GM12875 (cell line): Measurements from ENCODE around the gene KLHL35.

ENCODE experiments used
- H3K4me3 ChIP-seq: one replicate; pipeline ENCODE4 v1.5.1; 2011; ENCODE audit warnings: low read depth, low read length, control low read depth
- TF ChIP-seq, protein P1 (sequence below): IDR thresholded peaks from 2 replicates; pipeline ENCODE4 v1.5.1; 2011; ENCODE audit warnings: low read depth, mild to moderate bottlenecking, control low read depth, inconsistent platforms, low read length, moderate library complexity, borderline replicate concordance; ENCODE audit not compliant: insufficient read depth

KLHL35 gene

DNA sequence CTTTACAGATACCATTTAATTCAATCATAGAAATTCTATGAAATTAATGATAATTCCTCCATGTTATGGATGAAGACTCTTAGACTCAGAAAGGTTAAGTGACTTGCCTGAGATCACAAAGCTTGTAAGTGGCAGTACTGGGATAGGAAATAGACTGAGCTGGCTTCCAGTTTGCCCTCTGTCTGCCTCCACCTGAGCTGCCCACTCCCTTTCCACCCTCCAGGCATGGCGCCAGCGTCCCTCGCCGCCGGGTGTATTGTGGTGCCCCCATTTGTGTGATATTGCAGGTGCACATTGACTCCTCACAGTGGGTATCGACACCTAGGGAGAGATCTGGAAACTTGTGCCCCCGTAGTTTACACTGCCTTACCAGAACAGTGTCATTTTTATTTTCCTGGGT, 43.1 kb downstream of the KLHL35 start:
- TF ChIP-seq, protein P1, sequence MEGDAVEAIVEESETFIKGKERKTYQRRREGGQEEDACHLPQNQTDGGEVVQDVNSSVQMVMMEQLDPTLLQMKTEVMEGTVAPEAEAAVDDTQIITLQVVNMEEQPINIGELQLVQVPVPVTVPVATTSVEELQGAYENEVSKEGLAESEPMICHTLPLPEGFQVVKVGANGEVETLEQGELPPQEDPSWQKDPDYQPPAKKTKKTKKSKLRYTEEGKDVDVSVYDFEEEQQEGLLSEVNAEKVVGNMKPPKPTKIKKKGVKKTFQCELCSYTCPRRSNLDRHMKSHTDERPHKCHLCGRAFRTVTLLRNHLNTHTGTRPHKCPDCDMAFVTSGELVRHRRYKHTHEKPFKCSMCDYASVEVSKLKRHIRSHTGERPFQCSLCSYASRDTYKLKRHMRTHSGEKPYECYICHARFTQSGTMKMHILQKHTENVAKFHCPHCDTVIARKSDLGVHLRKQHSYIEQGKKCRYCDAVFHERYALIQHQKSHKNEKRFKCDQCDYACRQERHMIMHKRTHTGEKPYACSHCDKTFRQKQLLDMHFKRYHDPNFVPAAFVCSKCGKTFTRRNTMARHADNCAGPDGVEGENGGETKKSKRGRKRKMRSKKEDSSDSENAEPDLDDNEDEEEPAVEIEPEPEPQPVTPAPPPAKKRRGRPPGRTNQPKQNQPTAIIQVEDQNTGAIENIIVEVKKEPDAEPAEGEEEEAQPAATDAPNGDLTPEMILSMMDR = no peak
- no peak overlapping the region for H3K4me3 ChIP-seq

DNA sequence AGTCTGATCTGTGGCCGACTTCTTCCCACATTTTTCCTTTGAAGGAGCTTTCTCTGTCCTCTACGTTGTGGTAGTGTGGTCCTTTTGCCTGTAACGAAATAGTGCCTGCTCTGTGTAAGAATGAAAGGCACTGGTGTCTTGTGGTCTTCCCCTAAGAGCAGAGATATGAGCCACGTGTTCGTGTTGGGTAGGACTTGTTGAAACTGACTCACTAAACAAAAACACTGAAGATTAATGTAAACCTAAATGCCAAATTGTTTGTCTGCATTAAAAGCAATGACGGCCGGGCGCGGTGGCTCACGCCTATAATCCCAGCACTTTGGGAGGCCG, 43.8 kb downstream of the KLHL35 start:
- TF ChIP-seq, protein P1 = no peak
- no peak overlapping the region for H3K4me3 ChIP-seq

GRCh38 chr11:75388386-75389275, 44.4 kb downstream of the KLHL35 start:
- TF ChIP-seq, protein P1 = peak; percentile 71
- no peak overlapping the region for H3K4me3 ChIP-seq

DNA sequence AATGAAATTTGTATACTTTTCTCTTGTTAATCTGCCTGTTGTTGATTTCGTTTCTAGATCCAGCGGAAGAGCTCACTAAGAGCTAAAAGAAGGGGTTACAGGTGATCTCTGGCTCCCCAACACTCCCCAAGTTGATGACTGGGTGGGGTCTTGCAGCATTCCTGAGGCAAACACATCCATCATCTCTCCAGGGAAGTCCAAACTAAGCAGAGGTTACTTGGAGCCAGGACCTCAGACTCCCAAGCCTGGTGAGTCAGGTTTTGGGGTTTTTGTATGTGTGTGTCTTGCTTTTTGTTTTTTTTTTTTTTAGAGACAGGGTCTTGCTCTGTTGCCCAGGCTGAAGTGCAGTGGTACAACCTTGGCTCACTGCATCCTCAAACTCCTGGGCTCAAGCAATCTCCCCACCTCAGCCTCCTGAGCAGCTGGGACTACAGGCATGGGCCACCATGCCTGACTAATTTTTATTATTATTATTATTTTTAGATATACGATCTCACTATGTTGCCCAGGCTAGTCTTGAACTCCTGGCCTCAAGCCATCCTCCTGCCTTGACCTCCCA, 45.2 kb downstream of the KLHL35 start:
- TF ChIP-seq, protein P1 = no peak
- H3K4me3 ChIP-seq = no peak overlapping the region

DNA sequence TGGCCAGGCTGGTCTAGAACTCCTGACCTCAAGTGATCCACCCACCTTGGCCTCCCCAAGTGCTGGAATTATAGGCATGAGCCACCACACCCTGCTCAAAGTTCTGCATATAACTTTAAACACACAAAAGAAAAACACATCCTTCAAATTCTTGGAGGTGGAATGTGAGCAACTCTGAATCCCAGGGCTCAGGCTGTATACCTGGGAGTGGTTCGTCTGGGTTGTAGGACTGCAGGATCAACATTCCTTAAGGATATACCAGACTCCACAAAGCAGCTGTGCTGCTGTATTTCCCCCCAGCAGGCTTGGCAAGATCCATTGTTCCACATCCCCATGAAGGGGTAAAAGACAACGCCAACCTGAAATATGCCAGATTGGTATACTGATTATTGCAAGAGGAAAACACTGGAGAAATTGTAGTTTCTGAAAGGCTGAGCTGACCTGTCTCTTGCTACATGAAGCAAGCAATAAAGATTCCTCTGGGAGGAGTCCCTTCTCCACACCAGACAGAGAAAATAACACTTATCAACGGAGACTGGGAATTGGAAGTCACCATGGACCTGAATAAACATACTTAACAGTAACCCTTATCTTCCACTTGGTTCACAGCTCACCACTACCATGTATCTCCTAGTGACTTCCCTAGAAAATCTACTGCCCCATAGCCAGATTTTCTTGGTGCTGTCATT, 45.9 kb downstream of the KLHL35 start:
- TF ChIP-seq, protein P1 = no peak
- H3K4me3 ChIP-seq = no peak overlapping the region

DNA sequence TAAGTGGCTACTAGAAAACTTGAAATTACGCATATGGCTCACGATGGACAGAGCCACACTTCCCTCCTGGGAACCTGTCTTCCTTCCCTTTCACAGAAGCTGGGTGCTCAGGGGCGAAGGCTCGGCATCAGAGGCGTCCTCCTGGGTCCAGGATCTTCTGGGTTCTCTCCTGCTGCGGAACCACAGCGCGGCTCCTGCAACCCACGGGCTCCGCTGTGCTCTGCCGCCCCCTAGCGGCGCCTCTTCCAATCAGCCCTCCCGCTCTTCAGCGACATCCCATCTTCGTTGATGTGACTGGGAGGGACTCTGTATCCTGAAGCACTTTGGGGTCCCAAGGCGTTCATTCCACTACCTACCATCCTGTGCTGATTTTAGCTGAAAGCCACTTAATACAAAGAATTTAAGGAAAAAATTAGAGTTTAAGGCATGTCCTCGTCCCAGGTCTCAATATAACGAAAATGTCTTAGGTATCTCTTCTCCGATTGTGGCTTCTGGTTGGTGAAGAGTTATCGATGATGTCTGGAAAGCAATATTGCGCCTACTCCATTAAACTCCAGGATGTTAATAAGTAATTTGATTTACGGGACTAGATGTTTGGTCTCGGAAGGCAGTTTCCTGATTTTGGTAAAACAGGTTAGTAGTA, 48.4 kb downstream of the KLHL35 start:
- no peak overlapping the region for H3K4me3 ChIP-seq
- TF ChIP-seq, protein P1 = peak; percentile 96
